ENCODE results near the gene NUDT3. TPM values are rescaled to one million over a fixed set of nuclear protein-coding genes. Genes with fewer than 3 reads are reported as not detected.
A peak's percentile ranks its signal among the peaks of the same experiment; 100 is the strongest.

Gene NUDT3
- total and polyA plus RNA-seq, 9 of the 15 experiments (the other 6 are each of a cell fraction or from before 2014, with no cell fraction given), result 5.4 to 81.2 (median 56.4) TPM

GRCh38 chr6:34392497-34393190 is at the start of gene NUDT3 (continued):
- TF ChIP-seq ILK (tag; IDR thresholded peaks at IDR 0.05; ENCODE audit: borderline replicate concordance, low read depth) (no peak), BDP1 (IDR thresholded peaks at IDR 0.05; ENCODE audit: insufficient read depth, insufficient read length) (no peak), ZNF280A (IDR thresholded peaks at IDR 0.05; ENCODE audit: low read depth, partially characterized antibody) (no peak), ZNF639 (CRISPR knock-in tag; conservative IDR thresholded peaks at IDR 0.05 in 1 of 2, IDR thresholded peaks at IDR 0.05 in 1 of 2) (peak in 1 of 2 experiments; percentile 85; a peak in 1 of 4 replicates), CREB5 (CRISPR knock-in tag; IDR thresholded peaks at IDR 0.05) (no peak), SP2 (IDR thresholded peaks at IDR 0.05; ENCODE audit: extremely low read depth, low read depth, low read length, poor library complexity, severe bottlenecking) (no peak), CCAR2 (IDR thresholded peaks at IDR 0.05; ENCODE audit: low read depth, low read length) (no peak), PHF21A (IDR thresholded peaks at IDR 0.05; ENCODE audit: borderline replicate concordance, low read depth) (no peak), KHSRP (IDR thresholded peaks at IDR 0.05) (no peak), SNAPC5 (CRISPR knock-in tag; IDR thresholded peaks at IDR 0.05) (no peak), SMARCA5 (IDR thresholded peaks at IDR 0.05) (peak; percentile 56; the same call in 1 of the 2 replicates), ZNF165 (CRISPR knock-in tag; IDR thresholded peaks at IDR 0.05; ENCODE audit: borderline replicate concordance) (no peak), SETDB1 (IDR thresholded peaks at IDR 0.05; ENCODE audit: low read length) (peak; percentile 79), NCOA2 (IDR thresholded peaks at IDR 0.05; ENCODE audit: partially characterized antibody in 2 of 2) (no peak), FOXA3 (CRISPR knock-in tag; conservative IDR thresholded peaks at IDR 0.05 in 1 of 2, IDR thresholded peaks at IDR 0.05 in 1 of 2) (no peak), NFIC (IDR thresholded peaks at IDR 0.05) (peak; percentile 6; the same call in 1 of the 2 replicates), CBX2 (IDR thresholded peaks at IDR 0.05; ENCODE audit: insufficient read depth, low read length, poor library complexity, severe bottlenecking) (no peak)
- TF ChIP-seq, protein P1, sequence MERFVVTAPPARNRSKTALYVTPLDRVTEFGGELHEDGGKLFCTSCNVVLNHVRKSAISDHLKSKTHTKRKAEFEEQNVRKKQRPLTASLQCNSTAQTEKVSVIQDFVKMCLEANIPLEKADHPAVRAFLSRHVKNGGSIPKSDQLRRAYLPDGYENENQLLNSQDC (CRISPR knock-in tag; IDR thresholded peaks at IDR 0.05), result 0 out of 2 replicates have a peak, but pooled peaks have one; percentile 28
- TF ChIP-seq, protein P2, sequence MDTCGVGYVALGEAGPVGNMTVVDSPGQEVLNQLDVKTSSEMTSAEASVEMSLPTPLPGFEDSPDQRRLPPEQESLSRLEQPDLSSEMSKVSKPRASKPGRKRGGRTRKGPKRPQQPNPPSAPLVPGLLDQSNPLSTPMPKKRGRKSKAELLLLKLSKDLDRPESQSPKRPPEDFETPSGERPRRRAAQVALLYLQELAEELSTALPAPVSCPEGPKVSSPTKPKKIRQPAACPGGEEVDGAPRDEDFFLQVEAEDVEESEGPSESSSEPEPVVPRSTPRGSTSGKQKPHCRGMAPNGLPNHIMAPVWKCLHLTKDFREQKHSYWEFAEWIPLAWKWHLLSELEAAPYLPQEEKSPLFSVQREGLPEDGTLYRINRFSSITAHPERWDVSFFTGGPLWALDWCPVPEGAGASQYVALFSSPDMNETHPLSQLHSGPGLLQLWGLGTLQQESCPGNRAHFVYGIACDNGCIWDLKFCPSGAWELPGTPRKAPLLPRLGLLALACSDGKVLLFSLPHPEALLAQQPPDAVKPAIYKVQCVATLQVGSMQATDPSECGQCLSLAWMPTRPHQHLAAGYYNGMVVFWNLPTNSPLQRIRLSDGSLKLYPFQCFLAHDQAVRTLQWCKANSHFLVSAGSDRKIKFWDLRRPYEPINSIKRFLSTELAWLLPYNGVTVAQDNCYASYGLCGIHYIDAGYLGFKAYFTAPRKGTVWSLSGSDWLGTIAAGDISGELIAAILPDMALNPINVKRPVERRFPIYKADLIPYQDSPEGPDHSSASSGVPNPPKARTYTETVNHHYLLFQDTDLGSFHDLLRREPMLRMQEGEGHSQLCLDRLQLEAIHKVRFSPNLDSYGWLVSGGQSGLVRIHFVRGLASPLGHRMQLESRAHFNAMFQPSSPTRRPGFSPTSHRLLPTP (IDR thresholded peaks at IDR 0.05; ENCODE audit: borderline replicate concordance, extremely low read depth, insufficient read length), result no peak
